Upper lobe of left lung (tissue), 6 donors: ENCODE measurements around the gene PAPPA. TPM values are rescaled to one million over a fixed set of nuclear protein-coding genes. Genes with fewer than 3 reads are reported as not detected.

Experiments
- ATAC-seq, 2 donors: fragments of 200-7000 bp; cut with Tn5 transposase; one replicate each; pipeline ENCODE4 v1.9.1; 2022; ENCODE audit warnings: mild to moderate bottlenecking in 2 of 2, moderate library complexity in 2 of 2; ENCODE audit not compliant: low FRiP score in 2 of 2
- DNase-seq, 2 donors: peaks; one replicate each; pipeline ENCODE4 v3.0.0-alpha.2; 2019 to 2020
- H3K27ac ChIP-seq, 4 donors: fragments of 200-600 bp; sonication (generic); one replicate each; pipeline ENCODE4 v1.5.1; 2016 to 2019
- H3K27me3 ChIP-seq, 4 donors: fragments of 200-600 bp; sonication (generic); one replicate each; pipeline ENCODE4 v1.5.1; 2017 to 2019
- H3K36me3 ChIP-seq, 4 donors: fragments of 200-600 bp; sonication (generic); one replicate each; pipeline ENCODE4 v1.5.1; 2016 to 2019
- H3K4me1 ChIP-seq, 4 donors: fragments of 200-600 bp; sonication (generic); one replicate each; pipeline ENCODE4 v1.5.1; 2018 to 2019
- H3K4me3 ChIP-seq, 4 donors: fragments of 200-600 bp; sonication (generic); one replicate each; pipeline ENCODE4 v1.5.1; 2017 to 2019; ENCODE audit warnings: mild to moderate bottlenecking in 2 of 4, moderate library complexity in 1 of 4
- H3K9me3 ChIP-seq, 4 donors: fragments of 200-600 bp; sonication (generic); one replicate each; pipeline ENCODE4 v1.5.1; 2018 to 2019
- EP300 ChIP-seq, 4 donors: sonication (generic); formaldehyde crosslinking; IDR thresholded peaks; one replicate each; pipeline ENCODE4 v1.5.1; 2017; ENCODE audit warnings: antibody characterized with exemption in 4 of 4, control low read depth in 2 of 4
- POLR2A ChIP-seq, 4 donors: fragments of 450-650 bp; IDR thresholded peaks; one replicate each; pipeline ENCODE4 v1.5.1; 2016 to 2017; ENCODE audit warnings: antibody characterized with exemption in 4 of 4, mild to moderate bottlenecking in 2 of 4
- POLR2AphosphoS5 ChIP-seq, 2 donors: sonication (generic); formaldehyde crosslinking; IDR thresholded peaks; one replicate each; pipeline ENCODE4 v1.5.1; 2017; ENCODE audit warnings: antibody characterized with exemption in 2 of 2
- WGBS, 2 donors: methylation state at CpG; one replicate each; pipeline ENCODE4 v1.1.5; 2017 to 2018; 5-methylcytosine and 5-hydroxymethylcytosine counted together
- total RNA-seq, 6 donors: library from RNA; depleted of rRNA in 4 of 6; stranded (reverse); fragments of >200 nt in 4 of 6; gene quantifications; one replicate each; pipeline versions ENCODE4 v1.1.0 to v1.2.1, GENCODE V29; 2016 to 2021
- TF ChIP-seq, protein P1 (sequence below), 6 experiments: fragments of 450-650 bp in 4 of 6; fragments of 200-600 bp in 2 of 6; sonication (generic) in 2 of 6; IDR thresholded peaks; one replicate each; pipeline ENCODE4 v1.5.1; 2016 to 2019; ENCODE audit warnings: antibody characterized with exemption in 6 of 6
- donor health status: DM: no; HTN: no; CAD: no; lungs with moderate emphysema.
- donor health status: DM: no; HTN: yes; CAD: no; lungs with severe emphysema.

Gene PAPPA, protein sequence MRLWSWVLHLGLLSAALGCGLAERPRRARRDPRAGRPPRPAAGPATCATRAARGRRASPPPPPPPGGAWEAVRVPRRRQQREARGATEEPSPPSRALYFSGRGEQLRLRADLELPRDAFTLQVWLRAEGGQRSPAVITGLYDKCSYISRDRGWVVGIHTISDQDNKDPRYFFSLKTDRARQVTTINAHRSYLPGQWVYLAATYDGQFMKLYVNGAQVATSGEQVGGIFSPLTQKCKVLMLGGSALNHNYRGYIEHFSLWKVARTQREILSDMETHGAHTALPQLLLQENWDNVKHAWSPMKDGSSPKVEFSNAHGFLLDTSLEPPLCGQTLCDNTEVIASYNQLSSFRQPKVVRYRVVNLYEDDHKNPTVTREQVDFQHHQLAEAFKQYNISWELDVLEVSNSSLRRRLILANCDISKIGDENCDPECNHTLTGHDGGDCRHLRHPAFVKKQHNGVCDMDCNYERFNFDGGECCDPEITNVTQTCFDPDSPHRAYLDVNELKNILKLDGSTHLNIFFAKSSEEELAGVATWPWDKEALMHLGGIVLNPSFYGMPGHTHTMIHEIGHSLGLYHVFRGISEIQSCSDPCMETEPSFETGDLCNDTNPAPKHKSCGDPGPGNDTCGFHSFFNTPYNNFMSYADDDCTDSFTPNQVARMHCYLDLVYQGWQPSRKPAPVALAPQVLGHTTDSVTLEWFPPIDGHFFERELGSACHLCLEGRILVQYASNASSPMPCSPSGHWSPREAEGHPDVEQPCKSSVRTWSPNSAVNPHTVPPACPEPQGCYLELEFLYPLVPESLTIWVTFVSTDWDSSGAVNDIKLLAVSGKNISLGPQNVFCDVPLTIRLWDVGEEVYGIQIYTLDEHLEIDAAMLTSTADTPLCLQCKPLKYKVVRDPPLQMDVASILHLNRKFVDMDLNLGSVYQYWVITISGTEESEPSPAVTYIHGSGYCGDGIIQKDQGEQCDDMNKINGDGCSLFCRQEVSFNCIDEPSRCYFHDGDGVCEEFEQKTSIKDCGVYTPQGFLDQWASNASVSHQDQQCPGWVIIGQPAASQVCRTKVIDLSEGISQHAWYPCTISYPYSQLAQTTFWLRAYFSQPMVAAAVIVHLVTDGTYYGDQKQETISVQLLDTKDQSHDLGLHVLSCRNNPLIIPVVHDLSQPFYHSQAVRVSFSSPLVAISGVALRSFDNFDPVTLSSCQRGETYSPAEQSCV (N-terminal part only)
- total RNA-seq, result 1 to 10 TPM in 4 of 6 donors, under 1 TPM in 2; 0.46 to 2.9 (median 1.1) TPM

DNA sequence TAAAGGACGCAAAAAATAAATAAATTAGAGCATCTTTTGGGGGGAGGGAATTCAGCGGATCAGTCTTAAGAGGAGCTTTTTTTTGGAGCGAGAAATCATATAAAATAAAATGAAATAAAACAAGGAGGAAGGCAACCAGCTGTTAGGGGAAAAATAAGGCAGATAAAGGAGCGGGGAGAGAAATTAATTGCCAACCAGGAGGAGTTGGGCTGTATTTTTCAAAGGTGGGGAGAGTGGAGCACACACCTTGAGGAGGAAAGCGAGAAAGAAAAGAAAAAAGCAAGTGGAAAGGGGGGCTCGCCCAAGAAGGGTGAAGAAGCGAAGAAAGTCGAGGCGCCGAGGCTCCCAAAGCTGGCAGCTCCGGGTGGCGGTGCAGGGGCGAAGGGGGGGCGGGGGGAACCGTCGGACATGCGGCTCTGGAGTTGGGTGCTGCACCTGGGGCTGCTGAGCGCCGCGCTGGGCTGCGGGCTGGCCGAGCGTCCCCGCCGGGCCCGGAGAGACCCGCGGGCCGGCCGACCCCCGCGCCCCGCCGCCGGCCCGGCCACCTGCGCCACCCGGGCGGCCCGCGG is at the start of gene PAPPA:
Gene PAPPA, plus strand, starts transcription at position 27 of the 569 bp plus-strand sequence. Its CDS starts 382 bp downstream, at position 409.
- TF ChIP-seq POLR2AphosphoS5 (IDR thresholded peaks at IDR 0.05), result no peak
- TF ChIP-seq EP300 (IDR thresholded peaks at IDR 0.05), result no peak
- TF ChIP-seq POLR2A (IDR thresholded peaks at IDR 0.05), result no peak
- TF ChIP-seq, protein P1, sequence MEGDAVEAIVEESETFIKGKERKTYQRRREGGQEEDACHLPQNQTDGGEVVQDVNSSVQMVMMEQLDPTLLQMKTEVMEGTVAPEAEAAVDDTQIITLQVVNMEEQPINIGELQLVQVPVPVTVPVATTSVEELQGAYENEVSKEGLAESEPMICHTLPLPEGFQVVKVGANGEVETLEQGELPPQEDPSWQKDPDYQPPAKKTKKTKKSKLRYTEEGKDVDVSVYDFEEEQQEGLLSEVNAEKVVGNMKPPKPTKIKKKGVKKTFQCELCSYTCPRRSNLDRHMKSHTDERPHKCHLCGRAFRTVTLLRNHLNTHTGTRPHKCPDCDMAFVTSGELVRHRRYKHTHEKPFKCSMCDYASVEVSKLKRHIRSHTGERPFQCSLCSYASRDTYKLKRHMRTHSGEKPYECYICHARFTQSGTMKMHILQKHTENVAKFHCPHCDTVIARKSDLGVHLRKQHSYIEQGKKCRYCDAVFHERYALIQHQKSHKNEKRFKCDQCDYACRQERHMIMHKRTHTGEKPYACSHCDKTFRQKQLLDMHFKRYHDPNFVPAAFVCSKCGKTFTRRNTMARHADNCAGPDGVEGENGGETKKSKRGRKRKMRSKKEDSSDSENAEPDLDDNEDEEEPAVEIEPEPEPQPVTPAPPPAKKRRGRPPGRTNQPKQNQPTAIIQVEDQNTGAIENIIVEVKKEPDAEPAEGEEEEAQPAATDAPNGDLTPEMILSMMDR (IDR thresholded peaks at IDR 0.05), result no peak

DNA sequence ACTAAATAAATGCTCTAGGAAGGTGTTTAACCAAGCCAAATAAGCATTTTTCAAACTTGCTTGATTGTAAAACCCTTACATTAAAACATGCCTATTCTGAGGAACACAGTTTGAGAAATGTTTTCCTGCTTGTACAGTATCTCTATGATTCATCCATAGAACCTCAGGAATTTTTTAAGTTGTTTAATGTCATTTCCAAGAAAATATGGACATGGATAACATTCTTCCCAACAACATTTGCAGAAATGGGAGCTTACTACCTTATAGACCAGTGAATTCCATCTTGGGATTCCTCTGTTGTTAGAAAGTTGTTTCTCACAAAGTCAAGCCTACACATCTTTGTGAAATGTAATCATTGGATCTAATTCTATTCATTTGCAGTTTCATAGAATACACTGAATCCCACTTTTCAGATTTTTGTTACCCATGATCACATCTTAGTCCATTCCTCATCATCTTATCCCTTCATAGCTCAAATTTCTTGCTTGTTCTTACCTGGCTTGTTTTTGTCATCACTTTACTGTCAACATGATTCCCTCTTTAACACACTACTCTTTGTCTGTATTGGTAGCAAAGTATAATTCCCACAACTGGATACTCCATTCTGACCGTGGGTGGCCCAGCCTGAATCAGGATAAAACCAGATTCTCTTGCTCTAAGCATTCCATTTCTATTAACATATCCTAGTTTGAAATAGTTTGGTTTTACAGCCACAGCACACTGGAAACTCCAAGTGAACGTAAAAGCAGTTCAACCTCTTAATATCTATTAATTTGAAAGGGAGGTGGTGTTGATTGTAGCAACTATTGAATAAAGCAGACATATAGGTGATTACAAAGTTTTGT is 49.4 kb upstream of the PAPPA start:
- Histone ChIP-seq H3K27ac (no peak overlapping the region), H3K4me1 (no peaks in the 10 kb centered on the region), H3K9me3 (no peaks in the 10 kb centered on the region), H3K36me3 (no peaks in the 10 kb centered on the region), H3K27me3 (no peaks in the 10 kb centered on the region), H3K4me3 (no peak overlapping the region)
- TF ChIP-seq EP300 (IDR thresholded peaks at IDR 0.05) (no peak), POLR2A (IDR thresholded peaks at IDR 0.05) (no peak), POLR2AphosphoS5 (IDR thresholded peaks at IDR 0.05) (no peak)
- TF ChIP-seq, protein P1 (IDR thresholded peaks at IDR 0.05), result no peak
- DNase-seq (no peak), ATAC-seq (no peak)
- 68 to 80% methylated on average over 2 of the region's 2 CpGs for WGBS, 2 donors

More for the DNA sequence above, at the start of gene PAPPA:
- Histone ChIP-seq H3K36me3 (no peaks in the 10 kb centered on the region), H3K27ac (peak within 1 kb of the TSS; percentile 12 to 71 (median 32)), H3K9me3 (no peaks in the 10 kb centered on the region), H3K4me3 (peak within 1 kb of the TSS in 3 of 4 donors; percentile 42 to 53 (median 51)), H3K27me3 (peaks cover 0 to 5% (median 2%) of the 10 kb centered on the region in 4 donors), H3K4me1 (peaks cover 0 to 24% (median 19%) of the 10 kb centered on the region in 4 donors)
- 1 to 9% methylated on average over 15 to 20 of the region's 41 CpGs for WGBS, 2 donors
- ATAC-seq (no peak), DNase-seq (no peak)

DNA sequence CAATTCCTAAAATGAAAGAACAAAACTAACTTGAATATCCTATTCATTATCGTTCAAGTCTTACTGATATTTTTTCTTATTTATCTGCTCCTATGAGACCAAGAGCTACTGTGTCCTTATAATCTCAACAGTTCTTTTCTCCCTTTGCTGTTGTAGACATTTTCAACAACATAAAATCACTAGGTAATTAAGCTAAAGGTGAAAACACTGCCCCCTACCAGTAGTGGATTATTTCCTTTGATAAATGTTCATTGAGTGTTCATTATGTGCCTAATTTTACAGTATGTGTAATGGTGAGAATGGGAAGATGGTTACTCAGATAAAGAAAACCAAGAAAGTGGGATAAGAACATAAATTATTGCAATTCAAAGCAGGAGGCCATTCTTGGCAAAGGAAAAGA is 41.4 kb upstream of the PAPPA start:
- WGBS, 2 donors, result 89 to 90% methylated on average over 1 of the region's 1 CpG
- H3K27ac ChIP-seq, result no peak overlapping the region

More for the DNA sequence above, 41.4 kb upstream of the PAPPA start:
- H3K4me1 ChIP-seq, result no peaks in the 10 kb centered on the region
- no peaks in the 10 kb centered on the region for H3K9me3 ChIP-seq
- H3K4me3 ChIP-seq, result no peak overlapping the region
- DNase-seq, result no peak
- H3K27me3 ChIP-seq, result no peaks in the 10 kb centered on the region
- TF ChIP-seq, protein P1 (IDR thresholded peaks at IDR 0.05), result peak in 2 of 6 experiments; percentile 15 to 18
- TF ChIP-seq EP300 (IDR thresholded peaks at IDR 0.05) (no peak), POLR2AphosphoS5 (IDR thresholded peaks at IDR 0.05) (no peak), POLR2A (IDR thresholded peaks at IDR 0.05) (no peak)
- no peaks in the 10 kb centered on the region for H3K36me3 ChIP-seq
- ATAC-seq, result no peak
